ENCODE measurements around the gene WDR75.

The WDR75 gene

GRCh38 chr2:189511210-189511959, 70.1 kb downstream of the WDR75 start:
- ATAC-seq, result no peak
- TF ChIP-seq PPARA (CRISPR knock-in tag; IDR thresholded peaks at IDR 0.05; ENCODE audit: borderline replicate concordance) (no peak), ZNF565 (CRISPR knock-in tag; conservative IDR thresholded peaks at IDR 0.05; ENCODE audit: low read depth) (no peak), ZNF8 (CRISPR knock-in tag; IDR thresholded peaks at IDR 0.05) (no peak), POU6F1 (CRISPR knock-in tag; IDR thresholded peaks at IDR 0.05; ENCODE audit: borderline replicate concordance, low read depth) (no peak), ZNF70 (CRISPR knock-in tag; IDR thresholded peaks at IDR 0.05) (no peak), ISL1 (CRISPR knock-in tag; IDR thresholded peaks at IDR 0.05) (no peak), CREB5 (CRISPR knock-in tag; IDR thresholded peaks at IDR 0.05; ENCODE audit: low read depth) (no peak), RARB (CRISPR knock-in tag; IDR thresholded peaks at IDR 0.05) (no peak), ESRRG (CRISPR knock-in tag; IDR thresholded peaks at IDR 0.05) (no peak), ZC3H10 (CRISPR knock-in tag; IDR thresholded peaks at IDR 0.05) (no peak)

GRCh38 chr2:189511960-189512319, 70.7 kb downstream of the WDR75 start:
- TF ChIP-seq POU6F1 (CRISPR knock-in tag; IDR thresholded peaks at IDR 0.05; ENCODE audit: borderline replicate concordance, low read depth) (no peak), CSDC2 (CRISPR knock-in tag; IDR thresholded peaks at IDR 0.05) (no peak), ESRRG (CRISPR knock-in tag; IDR thresholded peaks at IDR 0.05) (no peak), OSR1 (CRISPR knock-in tag; IDR thresholded peaks at IDR 0.05) (no peak), CREB5 (CRISPR knock-in tag; IDR thresholded peaks at IDR 0.05; ENCODE audit: low read depth) (no peak), ISL1 (CRISPR knock-in tag; IDR thresholded peaks at IDR 0.05) (no peak), ZC3H10 (CRISPR knock-in tag; IDR thresholded peaks at IDR 0.05) (no peak), ZNF70 (CRISPR knock-in tag; IDR thresholded peaks at IDR 0.05) (no peak)
- no peak for ATAC-seq

GRCh38 chr2:189512879-189513278, 71.6 kb downstream of the WDR75 start:
- no peak for TF ChIP-seq OSR1 (CRISPR knock-in tag; IDR thresholded peaks at IDR 0.05)
- no peak for TF ChIP-seq SNAI2 (CRISPR knock-in tag; IDR thresholded peaks at IDR 0.05)
- no peak for TF ChIP-seq TSHZ2 (CRISPR knock-in tag; IDR thresholded peaks at IDR 0.05)
- TF ChIP-seq ISL1 (CRISPR knock-in tag; IDR thresholded peaks at IDR 0.05), result no peak
- no peak for TF ChIP-seq CREB5 (CRISPR knock-in tag; IDR thresholded peaks at IDR 0.05; ENCODE audit: low read depth)
- TF ChIP-seq GLIS3 (CRISPR knock-in tag; IDR thresholded peaks at IDR 0.05), result no peak
- TF ChIP-seq CSRNP3 (CRISPR knock-in tag; IDR thresholded peaks at IDR 0.05), result no peak
- TF ChIP-seq PATZ1 (CRISPR knock-in tag; IDR thresholded peaks at IDR 0.05; ENCODE audit: borderline replicate concordance), result no peak
- TF ChIP-seq POU6F1 (CRISPR knock-in tag; IDR thresholded peaks at IDR 0.05; ENCODE audit: borderline replicate concordance, low read depth), result no peak
- TF ChIP-seq PPARA (CRISPR knock-in tag; IDR thresholded peaks at IDR 0.05; ENCODE audit: borderline replicate concordance), result no peak
- TF ChIP-seq TOX (CRISPR knock-in tag; IDR thresholded peaks at IDR 0.05; ENCODE audit: borderline replicate concordance), result no peak
- TF ChIP-seq ZNF8 (CRISPR knock-in tag; IDR thresholded peaks at IDR 0.05), result no peak
- no peak for ATAC-seq

Data from SK-N-SH treated with all-trans-retinoic acid at 6 μM for 48 hours (cell line).